ENCODE measurements around the gene FSTL3.

GRCh38 chr19:709965-710571, 33.9 kb downstream of the FSTL3 start:
- TF ChIP-seq POLR2A (IDR thresholded peaks at IDR 0.05) (peak in 1 of 4 donors; percentile 11), CTCF (IDR thresholded peaks at IDR 0.05) (no peak)
